GM18519 (cell line): ENCODE measurements around the gene CA9.

ENCODE experiments used
- ATAC-seq: cut with Tn5 transposase; IDR thresholded peaks from one replicate; pipeline ENCODE4 v1.9.1; 2021; ENCODE audit warnings: mild to moderate bottlenecking, moderate library complexity; ENCODE audit not compliant: unreplicated experiment, low FRiP score

CA9 gene

DNA sequence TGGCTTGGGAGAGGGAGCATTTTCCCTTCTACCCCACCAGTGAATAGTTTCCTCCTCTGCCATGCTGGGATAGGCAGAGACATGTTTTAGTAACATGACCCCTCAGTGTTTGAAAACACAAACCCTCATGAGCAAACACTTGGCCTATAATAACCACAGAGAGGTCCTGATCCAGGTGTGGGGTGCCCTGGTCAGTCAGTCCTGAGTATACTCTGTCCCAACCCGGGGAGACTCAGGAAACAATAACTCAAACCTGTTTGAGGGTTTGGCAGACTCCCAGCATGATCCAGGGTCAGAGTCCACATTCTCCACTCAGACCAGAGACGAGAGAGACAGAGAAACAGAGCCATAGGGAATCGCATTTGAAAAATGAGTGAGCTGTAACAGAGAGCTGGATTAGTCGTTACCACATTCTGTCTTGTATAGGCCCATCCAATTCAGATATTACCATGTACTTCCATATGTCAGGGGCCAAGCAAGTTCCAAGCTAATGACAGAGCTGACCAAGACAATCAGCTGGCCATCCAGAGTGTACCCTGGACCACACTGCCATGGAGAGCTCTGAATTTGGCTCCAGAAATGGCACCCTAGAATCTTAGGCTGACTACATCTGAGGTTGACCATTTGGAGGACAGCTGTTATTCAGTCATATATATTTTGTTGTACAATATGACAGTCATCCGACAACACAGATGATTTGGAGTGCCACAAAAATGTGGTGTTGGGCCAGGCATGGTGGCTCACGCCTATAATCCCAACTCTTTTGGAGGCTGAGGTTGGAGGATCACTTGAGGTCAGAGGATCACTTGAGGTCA is 4.2 kb upstream of the CA9 start:
- ATAC-seq: no peak

DNA sequence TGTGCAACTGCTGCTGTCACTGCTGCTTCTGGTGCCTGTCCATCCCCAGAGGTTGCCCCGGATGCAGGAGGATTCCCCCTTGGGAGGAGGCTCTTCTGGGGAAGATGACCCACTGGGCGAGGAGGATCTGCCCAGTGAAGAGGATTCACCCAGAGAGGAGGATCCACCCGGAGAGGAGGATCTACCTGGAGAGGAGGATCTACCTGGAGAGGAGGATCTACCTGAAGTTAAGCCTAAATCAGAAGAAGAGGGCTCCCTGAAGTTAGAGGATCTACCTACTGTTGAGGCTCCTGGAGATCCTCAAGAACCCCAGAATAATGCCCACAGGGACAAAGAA is 265 bp downstream of the CA9 start:
- no peak for ATAC-seq

DNA sequence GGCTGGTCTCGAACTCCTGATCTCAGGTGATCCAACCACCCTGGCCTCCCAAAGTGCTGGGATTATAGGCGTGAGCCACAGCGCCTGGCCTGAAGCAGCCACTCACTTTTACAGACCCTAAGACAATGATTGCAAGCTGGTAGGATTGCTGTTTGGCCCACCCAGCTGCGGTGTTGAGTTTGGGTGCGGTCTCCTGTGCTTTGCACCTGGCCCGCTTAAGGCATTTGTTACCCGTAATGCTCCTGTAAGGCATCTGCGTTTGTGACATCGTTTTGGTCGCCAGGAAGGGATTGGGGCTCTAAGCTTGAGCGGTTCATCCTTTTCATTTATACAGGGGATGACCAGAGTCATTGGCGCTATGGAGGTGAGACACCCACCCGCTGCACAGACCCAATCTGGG is 1.5 kb downstream of the CA9 start:
- ATAC-seq: no peak

DNA sequence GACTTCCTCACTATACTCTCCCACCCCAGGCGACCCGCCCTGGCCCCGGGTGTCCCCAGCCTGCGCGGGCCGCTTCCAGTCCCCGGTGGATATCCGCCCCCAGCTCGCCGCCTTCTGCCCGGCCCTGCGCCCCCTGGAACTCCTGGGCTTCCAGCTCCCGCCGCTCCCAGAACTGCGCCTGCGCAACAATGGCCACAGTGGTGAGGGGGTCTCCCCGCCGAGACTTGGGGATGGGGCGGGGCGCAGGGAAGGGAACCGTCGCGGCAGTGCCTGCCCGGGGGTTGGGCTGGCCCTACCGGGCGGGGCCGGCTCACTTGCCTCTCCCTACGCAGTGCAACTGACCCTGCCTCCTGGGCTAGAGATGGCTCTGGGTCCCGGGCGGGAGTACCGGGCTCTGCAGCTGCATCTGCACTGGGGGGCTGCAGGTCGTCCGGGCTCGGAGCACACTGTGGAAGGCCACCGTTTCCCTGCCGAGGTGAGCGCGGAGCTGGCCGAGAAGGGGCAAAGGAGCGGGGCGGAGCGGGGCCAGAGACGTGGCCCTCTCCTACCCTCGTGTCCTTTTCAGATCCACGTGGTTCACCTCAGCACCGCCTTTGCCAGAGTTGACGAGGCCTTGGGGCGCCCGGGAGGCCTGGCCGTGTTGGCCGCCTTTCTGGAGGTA is 2.1 kb downstream of the CA9 start:
- ATAC-seq: no peak

DNA sequence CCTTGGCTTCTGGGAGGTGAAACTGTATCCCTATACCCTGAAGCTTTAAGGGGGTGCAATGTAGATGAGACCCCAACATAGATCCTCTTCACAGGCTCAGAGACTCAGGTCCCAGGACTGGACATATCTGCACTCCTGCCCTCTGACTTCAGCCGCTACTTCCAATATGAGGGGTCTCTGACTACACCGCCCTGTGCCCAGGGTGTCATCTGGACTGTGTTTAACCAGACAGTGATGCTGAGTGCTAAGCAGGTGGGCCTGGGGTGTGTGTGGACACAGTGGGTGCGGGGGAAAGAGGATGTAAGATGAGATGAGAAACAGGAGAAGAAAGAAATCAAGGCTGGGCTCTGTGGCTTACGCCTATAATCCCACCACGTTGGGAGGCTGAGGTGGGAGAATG is 5.4 kb downstream of the CA9 start:
- ATAC-seq: no peak

DNA sequence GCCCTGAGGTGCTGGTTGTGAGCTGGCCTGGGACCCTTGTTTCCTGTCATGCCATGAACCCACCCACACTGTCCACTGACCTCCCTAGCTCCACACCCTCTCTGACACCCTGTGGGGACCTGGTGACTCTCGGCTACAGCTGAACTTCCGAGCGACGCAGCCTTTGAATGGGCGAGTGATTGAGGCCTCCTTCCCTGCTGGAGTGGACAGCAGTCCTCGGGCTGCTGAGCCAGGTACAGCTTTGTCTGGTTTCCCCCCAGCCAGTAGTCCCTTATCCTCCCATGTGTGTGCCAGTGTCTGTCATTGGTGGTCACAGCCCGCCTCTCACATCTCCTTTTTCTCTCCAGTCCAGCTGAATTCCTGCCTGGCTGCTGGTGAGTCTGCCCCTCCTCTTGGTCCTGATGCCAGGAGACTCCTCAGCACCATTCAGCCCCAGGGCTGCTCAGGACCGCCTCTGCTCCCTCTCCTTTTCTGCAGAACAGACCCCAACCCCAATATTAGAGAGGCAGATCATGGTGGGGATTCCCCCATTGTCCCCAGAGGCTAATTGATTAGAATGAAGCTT is 6.1 kb downstream of the CA9 start:
- ATAC-seq: no peak

DNA sequence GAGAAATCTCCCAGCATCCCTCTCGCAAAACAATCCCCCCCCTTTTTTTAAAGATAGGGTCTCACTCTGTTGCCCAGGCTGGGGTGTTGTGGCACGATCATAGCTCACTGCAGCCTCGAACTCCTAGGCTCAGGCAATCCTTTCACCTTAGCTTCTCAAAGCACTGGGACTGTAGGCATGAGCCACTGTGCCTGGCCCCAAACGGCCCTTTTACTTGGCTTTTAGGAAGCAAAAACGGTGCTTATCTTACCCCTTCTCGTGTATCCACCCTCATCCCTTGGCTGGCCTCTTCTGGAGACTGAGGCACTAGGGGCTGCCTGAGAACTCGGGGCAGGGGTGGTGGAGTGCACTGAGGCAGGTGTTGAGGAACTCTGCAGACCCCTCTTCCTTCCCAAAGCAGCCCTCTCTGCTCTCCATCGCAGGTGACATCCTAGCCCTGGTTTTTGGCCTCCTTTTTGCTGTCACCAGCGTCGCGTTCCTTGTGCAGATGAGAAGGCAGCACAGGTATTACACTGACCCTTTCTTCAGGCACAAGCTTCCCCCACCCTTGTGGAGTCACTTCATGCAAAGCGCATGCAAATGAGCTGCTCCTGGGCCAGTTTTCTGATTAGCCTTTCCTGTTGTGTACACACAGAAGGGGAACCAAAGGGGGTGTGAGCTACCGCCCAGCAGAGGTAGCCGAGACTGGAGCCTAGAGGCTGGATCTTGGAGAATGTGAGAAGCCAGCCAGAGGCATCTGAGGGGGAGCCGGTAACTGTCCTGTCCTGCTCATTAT is 6.8 kb downstream of the CA9 start:
- ATAC-seq: no peak

DNA sequence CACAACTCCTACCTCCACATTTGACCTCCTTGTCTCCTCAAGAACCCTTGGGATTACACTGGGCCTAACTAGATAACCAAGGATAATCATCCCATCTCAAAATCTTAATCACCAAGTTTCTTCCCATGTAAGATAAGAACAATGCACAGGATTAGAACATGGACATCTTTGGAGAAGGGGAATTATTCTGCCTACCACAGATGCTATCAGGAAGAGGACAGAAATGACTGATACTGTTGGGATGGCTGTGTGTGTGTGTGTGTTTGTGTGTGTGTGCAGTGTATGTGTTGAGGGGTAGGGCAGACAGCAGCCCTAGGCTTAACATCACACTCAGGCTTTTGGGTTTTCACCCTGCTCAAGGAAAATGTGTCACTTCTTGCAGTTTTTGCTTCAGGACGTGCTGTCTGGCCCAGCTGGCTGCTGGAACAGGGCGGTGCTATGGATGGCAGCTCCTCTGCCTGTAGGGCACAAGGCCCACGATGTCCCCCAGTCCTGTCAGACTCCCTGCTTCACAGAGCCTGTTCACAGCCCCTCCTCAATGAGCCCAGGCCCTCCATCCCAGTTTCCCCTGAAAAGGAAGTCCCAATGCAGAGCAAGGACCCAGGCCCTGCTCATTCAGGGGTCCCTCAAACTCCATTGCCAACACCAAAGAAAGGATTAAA is 7.7 kb downstream of the CA9 start:
- no peak for ATAC-seq

DNA sequence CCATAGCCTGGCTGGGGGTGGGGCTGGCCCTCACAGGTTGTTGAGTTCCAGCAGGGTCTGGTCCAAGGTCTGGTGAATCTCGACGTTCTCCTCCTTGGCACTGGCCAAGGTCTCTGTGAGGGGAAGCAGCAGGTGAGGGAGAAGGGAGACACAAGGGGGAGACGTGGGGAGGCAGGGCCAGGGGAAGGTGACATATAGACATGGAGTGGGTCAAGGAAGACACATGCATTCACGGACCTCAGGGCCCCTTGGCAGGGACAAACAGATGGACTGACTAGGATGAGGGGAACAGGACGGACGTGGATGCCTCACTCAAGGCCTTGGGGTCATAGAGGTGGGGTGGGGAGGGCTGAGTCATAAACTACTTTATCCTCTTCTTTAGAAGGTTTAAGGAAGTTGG is 8.3 kb downstream of the CA9 start:
- no peak for ATAC-seq

DNA sequence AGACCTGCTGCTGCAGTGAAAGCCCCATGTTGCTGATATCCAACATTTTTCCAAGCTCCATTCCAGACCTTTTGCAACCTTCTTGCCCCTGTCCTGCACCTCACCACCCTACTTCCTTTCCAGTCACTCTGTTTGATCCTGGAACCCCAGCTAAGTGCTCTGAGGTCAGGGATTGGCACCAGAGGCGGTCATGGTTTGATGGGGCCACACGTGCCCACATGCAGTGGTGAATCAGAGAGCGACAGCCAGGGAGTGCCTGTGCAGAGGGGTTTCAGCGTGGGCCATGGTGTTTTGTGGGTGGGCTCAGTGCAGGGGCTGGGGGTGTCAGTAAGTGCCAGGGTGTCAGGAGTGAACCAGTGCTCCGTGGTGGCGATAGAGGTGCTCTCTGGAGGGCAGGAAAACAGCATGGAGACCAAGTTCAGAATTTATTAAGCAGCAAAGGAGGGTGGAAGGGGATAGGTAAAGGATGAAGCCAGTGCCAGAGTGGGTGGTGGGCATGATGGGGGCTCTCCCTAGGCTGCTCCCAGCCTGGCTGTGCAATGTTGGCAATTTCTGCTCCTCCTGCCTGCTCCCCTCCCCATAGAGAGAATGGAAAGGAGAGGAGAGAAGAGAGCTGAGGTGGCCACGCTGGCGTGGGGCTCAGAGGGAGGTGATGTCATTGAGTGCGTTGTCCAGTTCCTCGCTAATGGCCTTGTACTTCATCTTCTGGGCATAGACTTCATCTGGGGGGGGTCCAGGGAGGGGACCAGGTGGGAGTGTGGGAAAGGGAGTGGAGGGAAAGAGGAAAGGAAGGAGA is 9.0 kb downstream of the CA9 start:
- ATAC-seq: no peak

DNA sequence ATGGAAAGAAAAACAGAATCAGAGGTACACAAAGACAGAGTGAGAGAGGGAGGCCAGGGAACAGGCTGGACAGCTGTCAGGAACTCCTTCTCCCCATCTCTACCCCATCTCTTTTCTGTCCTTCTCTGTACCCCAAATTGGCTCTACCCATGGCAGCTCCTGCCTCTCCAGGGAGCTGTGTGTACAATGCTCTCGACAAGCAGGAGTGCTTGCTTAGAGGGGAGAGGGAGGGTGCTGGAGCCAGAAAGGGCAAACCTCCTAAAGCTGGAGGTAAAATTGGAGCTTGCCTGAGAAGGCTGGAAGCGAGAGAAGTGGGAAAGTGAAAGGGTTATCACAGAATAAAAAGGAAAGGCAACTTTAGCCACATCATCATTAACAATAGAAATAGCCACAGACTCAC is 9.6 kb downstream of the CA9 start:
- no peak for ATAC-seq

DNA sequence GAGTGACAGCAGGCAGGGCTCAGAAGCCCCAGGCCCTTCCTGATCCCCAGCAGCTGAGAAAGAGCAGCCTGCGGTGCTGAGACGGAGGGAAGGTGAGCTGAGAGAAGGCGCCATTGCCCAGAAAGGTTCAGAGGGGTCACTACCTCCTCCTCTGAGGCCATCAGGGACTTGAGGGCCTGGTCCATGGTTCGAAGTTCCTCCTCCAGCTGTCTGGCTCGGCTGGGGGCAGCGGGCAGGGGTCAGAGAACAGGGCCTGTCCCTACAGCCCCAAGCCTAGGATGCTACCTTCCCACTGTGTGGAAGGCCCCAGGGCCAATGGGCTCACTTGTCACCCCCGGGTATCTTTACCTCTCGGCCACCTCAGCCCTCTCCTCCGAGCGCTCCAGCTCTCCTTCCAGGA is 11.2 kb downstream of the CA9 start:
- ATAC-seq: no peak

DNA sequence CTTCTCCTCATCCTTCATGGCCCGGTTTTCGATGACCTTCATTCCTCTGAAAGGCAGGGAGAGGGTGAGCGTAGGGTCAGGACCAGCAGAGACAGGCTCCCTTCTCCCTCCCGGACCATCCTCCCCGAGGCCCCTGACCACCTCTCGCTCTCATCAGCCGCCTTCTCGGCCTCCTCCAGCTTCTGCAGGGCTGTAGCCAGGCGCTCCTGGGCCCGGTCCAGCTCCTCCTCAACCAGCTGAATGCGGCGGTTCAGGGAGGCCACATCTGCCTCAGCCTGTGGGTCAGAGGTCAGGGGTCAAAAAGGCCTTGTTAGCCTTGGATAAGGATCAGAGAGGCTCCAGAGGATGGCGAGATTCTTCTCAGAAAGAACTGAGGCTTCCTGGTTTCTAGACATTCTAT is 11.8 kb downstream of the CA9 start:
- ATAC-seq: no peak

DNA sequence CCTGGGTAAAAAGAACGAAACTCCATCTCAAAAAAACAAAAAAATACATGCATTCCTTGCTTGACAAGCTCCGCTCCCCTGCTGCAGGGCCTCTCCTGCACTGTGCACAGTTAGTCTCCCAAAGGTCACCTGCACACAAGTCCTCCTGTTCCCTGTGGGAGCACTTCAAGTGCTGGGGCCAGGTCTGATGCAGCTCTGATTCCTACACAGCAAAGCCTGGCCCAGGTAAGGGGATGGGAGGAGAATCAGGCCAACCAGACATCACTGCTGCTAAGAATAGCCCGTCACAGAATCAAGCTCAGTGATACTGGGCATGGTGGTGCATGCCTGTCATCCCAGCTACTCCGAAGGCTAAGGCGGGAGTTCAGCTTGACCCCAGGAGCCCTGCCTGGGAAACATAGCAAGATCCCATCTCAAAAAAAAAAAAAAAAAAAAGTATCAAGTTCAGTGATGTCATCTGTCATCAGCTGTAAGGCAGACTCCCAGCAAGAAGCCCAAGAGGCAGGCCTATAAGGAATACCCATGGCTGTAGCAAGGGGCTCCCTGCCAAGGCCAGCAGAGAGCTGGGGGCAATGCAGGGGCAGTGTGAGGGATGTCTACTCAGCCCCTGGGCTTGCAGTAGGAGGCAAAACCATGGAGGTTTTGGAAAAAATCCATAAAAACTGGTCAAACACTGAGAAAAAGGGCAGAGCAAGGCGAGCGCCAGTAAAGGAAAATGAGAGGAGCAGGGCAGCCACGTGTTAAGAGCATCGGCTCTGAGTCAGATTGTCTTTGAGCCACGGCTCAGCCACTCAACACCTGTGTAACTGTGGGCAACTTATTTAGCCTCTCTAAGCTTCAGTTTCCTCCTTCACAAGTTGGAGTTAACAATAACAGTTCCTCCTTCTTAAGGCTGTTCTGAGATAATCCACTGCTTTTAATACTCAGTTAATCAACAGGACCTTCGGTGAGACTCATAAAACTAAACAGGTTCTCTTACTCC is 12.8 kb downstream of the CA9 start:
- ATAC-seq: no peak

DNA sequence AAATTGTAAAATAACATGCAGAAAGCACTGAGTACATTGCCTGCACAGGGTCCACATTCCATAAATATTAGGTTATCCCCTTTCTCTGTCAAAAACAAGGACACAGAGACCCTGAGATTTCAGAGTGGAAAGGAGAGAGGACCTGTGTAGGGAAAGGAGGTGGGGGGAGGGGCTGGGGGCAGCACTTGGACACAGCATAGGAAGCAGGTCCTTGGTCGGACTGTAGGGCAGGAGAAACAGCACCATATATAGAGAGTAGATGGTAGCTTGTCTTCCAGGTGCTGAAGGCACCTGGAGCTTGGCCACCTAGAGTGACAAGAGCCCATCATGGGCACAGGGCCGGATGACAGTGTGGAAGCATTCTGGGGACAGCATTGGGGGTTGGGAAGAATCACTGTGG is 13.6 kb downstream of the CA9 start:
- no peak for ATAC-seq

DNA sequence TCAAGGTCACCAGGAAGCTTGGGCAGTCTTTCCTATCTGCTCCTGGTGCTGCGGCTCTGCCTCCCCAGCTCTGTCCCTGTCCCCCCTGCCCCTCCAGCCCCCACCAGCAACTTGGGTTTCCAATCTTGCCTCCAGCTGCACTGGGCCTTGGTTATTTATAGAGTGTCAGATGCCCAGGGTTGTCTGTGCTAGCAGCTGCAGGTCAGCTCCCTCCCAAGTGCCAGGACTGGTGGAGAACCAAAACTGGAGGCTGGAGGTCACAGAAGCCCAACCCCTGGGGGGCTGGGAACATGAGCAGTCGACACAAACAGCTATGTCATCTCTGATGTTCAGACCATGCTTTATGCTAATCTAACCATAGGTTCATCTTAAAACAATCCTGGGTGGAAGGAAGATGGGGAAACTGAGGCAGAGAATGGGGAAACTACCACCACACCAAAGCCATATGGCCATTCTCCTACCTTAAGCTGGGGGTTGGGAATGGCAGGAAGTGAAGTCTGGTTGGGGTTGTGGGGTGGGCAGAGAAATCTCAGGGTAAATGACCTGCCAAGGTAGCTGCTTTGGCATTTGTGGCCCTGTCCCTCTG is 14.3 kb downstream of the CA9 start:
- no peak for ATAC-seq

DNA sequence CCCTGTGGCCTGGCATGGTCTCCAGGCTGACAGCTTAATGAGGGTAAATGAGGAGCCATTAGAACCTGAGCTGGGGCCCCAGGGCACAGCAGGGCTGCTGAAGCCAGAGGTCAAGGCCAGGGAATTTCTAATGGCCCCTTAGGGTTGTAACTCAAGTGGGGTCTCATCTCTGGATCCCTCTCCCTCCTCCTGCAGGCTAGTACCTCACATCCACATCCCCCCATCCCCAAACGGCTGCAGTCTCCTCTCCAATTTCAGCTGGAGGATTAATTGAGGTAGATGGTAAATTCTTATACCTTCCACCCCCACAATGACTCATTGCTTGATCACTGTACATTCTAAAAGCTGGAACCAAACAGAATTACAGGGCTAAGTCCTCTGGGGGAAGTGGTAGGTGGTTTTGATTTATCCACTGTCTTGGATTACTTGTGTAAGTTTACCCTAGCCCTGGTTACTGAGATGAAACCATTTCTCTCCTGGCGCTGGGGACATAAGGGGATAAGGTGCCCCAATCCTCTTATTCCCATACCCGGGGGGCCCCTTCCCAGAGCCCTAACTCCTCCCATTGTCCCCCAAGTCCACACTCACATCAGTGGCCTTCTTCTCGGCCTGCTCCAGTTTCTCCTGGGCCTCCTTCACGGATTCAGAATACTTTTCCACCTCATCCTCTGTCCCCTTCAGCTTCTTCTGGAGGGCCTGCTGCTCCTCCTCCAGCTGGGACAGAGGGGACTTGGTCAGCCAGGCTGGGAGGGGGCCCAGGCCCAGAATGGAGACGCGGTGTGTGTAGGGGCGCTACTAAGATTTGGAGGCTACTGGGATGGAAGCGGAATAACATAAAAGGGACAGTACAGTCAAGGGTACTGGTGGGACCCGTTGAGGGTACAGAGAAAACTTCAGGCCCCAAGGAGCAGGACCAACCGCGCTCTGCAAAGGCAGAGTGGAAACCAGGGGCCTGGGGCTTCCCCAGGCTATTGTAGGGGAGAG is 15.1 kb downstream of the CA9 start:
- no peak for ATAC-seq
